Adipocyte (in vitro differentiated cells): ENCODE data around the gene AGRN.
"Not testable (repeated sequence)": the region's sequence is repeated elsewhere in the genome, so short reads cannot be mapped to it uniquely, and the experiment has no call there.

Experiments used
- DNase-seq: peaks from one replicate; pipeline ENCODE4 v3.0.0-alpha.2; 2015; ENCODE audit warnings: low read depth
- H3K27me3 ChIP-seq: replicated peaks from 2 replicates; pipeline ENCODE4 v1.7.0; 2013; ENCODE audit warnings: mild to moderate bottlenecking, low read length, moderate library complexity; ENCODE audit not compliant: control insufficient read depth, insufficient read depth
- H3K36me3 ChIP-seq: 2 replicates; pipeline ENCODE4 v1.7.0; 2013; ENCODE audit warnings: low read length, mild to moderate bottlenecking, moderate library complexity; ENCODE audit not compliant: control insufficient read depth, insufficient read depth, severe bottlenecking
- H3K4me1 ChIP-seq: 2 replicates; pipeline ENCODE4 v1.7.0; 2013; ENCODE audit warnings: mild to moderate bottlenecking, low read length, moderate library complexity; ENCODE audit not compliant: control insufficient read depth, insufficient read depth
- H3K4me3 ChIP-seq: 2 replicates; pipeline ENCODE4 v1.7.0; 2013; ENCODE audit warnings: mild to moderate bottlenecking, low read length, moderate library complexity
- H3K9ac ChIP-seq: 2 replicates; pipeline ENCODE4 v1.7.0; 2013; ENCODE audit warnings: mild to moderate bottlenecking, low read length, moderate library complexity
- H3K9me3 ChIP-seq: 2 replicates; pipeline ENCODE4 v1.7.0; 2013; ENCODE audit warnings: mild to moderate bottlenecking, low read length, moderate library complexity; ENCODE audit not compliant: control insufficient read depth

The AGRN gene

GRCh38 chr1:1104152-1104551 is 84.2 kb downstream of the AGRN start:
- H3K9ac ChIP-seq, H3K27me3 ChIP-seq, H3K9me3 ChIP-seq, H3K36me3 ChIP-seq, DNase-seq, H3K4me3 ChIP-seq, H3K4me1 ChIP-seq: not testable (repeated sequence)
